ENCODE results near the gene EN1.

- no peak for TF ChIP-seq SUZ12 (IDR thresholded peaks at IDR 0.05; ENCODE audit: extremely low read depth, insufficient read depth, insufficient read length)
- TF ChIP-seq YY1 (IDR thresholded peaks at IDR 0.05; ENCODE audit: insufficient read depth, insufficient read length) = no peak
- TF ChIP-seq ZNF274 (IDR thresholded peaks at IDR 0.05; ENCODE audit: low read depth, low read length) = no peak
Observed at GRCh38 chr2:118847762-118848172, 319 bp upstream of the EN1 start.
